GM12891 (cell line): ENCODE data around the gene POLG.

Experiments used
- POLR2A ChIP-seq: IDR thresholded peaks from 2 replicates; pipeline ENCODE4 v1.6.1; 2011; ENCODE audit warnings: low read depth, low read length, control low read depth
- POLR2AphosphoS5 ChIP-seq: IDR thresholded peaks from 2 replicates; pipeline ENCODE4 v1.6.1; 2011; ENCODE audit warnings: low read depth, low read length, control low read depth

DNA sequence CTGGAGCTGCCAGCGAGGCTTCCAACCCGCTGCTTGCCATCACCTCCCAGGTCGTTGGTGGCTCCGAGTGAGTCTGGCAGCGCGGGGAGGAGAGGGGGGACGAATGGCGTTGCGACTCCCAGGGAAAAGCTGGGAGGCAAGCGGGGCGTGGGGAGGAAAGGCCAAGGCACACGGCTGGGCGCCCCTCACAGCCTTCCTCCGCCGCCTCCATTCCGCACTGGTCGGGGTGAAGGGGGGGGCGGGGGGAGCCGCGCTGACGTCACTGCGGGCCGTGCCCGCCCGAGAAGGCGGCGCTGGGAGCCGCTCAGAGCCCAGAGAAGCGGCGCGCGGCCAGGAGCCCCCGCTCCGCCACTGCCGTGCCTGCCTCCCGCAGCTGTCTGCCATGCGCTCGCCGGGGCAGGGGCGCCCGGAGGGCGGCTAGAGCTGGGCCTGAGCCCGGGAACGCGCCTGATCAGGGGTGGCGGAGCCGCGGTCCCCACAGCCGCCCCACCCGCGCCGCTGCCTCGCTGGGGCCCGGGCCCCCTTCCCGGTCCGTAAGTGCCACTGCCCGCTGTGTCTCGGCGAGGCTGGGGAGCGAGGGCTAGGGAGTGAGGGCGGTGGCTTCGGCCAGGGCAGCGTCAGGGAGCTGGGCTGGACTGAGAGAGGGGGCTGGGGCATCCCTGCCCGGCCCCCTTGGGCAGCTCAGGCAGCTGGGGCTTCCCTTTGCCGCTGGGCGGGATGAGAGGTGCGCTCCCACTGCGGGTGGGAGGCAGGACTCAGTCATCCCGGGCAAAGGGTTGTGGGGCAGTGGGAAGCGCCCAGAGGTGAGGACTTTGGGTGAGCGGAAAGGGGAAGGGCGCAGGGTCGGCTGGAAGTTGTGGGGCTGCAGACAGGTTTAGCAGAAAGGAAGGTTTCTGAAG lies 27.8 kb upstream of the POLG start:
- no peak for TF ChIP-seq POLR2A
- TF ChIP-seq POLR2AphosphoS5, result no peak
